Astrocyte of the spinal cord (primary cell): ENCODE measurements around the gene NCOA5.

ENCODE experiments used
- DNase-seq: peaks from one replicate; pipeline ENCODE4 v3.0.0; 2011; ENCODE audit warnings: low read depth, low spot score
- H3K4me3 ChIP-seq: 2 replicates; pipeline ENCODE4 v1.5.1; 2011; ENCODE audit warnings: low read depth, mild to moderate bottlenecking, low read length, moderate library complexity
- CTCF ChIP-seq: IDR thresholded peaks from 2 replicates; pipeline ENCODE4 v1.5.1; 2012; ENCODE audit warnings: low read depth, mild to moderate bottlenecking, low read length, inconsistent platforms
- in situ Hi-C: cut with HindIII; loops from 2 replicates; pipeline ENCODE4 v1.10.0; 2017; ENCODE audit warnings: low sequenced_read_pairs

Gene NCOA5

DNA sequence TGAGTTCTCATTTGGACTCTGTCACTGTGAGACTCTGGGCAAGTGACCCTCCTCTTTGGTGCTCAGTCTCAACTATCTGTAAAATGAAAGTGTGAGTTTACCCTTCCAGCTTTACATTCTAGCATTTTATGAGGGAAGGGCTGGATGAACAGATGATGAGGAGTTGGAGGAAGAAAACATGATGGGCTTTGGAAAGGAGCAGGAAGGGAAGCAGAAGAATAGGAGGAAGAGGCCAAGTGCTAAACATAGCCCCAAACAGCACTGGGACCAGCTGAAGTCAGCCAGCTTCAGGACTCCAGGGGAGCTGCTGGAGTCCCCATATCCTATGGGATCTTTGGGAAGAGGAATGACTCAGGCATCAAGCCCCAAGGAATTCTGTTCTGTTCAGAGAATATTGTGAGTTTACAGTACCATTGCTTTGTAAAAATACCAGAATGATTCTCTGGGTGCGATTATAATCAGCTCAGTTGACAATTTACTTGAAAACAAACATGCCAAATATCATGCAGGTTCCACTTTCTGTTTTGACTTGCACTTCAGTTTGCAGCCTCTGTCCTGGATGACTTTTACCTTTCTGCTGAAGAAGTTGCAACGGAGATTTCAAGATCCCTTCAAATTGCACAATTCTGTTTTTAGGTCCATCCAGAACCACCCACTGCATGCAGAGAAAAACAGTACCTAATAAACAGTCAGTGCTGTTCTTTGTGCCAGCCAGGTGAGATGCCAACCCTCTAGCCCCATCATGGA is 31.6 kb upstream of the NCOA5 start:
- DNase-seq = no peak
- TF ChIP-seq CTCF = no peak
- in situ Hi-C loops = no loop called here
- H3K4me3 ChIP-seq = no peak overlapping the region

- DNase-seq = no peak
- TF ChIP-seq CTCF = no peak
- no peak overlapping the region for H3K4me3 ChIP-seq
- in situ Hi-C loops = no loop called here
These were observed 30.4 kb upstream of the NCOA5 start for GRCh38 chr20:46120136-46120535.

GRCh38 chr20:46119547-46119946 is 29.8 kb upstream of the NCOA5 start:
- in situ Hi-C loops = no loop called here
- H3K4me3 ChIP-seq = no peak overlapping the region
- DNase-seq = no peak
- no peak for TF ChIP-seq CTCF

DNA sequence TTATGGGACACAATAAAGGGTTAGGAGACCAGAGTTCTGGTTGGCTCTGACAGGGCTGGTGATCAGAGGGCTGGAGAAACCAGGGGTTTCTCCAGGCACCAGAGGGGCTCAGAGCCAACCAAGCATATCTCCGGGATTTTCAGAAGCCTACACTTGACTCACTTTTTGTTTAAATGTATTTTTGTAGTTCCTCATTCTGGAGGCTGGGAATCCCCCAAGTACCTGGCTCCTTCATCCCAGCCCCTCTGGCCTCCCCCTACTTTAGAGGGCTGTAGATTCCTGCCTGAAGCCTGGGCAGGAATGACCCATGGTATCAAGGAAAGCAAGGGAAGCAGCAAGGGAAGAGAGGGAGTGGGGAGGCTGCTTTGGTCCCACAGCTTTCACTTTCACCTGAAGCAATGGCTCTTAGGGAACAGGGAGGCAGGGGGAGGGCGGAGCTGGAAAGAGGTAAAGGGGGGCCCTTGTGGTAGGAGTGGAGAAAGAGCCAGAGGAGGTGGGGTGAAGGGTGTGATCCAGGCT is 29.3 kb upstream of the NCOA5 start:
- no peak for TF ChIP-seq CTCF
- in situ Hi-C loops = no loop called here
- no peak overlapping the region for H3K4me3 ChIP-seq
- DNase-seq = no peak

GRCh38 chr20:46118481-46119020 is 28.8 kb upstream of the NCOA5 start:
- H3K4me3 ChIP-seq = peak overlapping the region; percentile 42
- DNase-seq = no peak
- in situ Hi-C loops = no loop called here
- no peak for TF ChIP-seq CTCF

- in situ Hi-C loops = no loop called here
These were observed 28.1 kb upstream of the NCOA5 start, which contains the start of gene CD40 for GRCh38 chr20:46117704-46118467. Gene CD40, plus strand, starts transcription at chr20:46118314. Its CDS starts 30 bp downstream, at chr20:46118344.

More at GRCh38 chr20:46117704-46118467, 28.1 kb upstream of the NCOA5 start, which contains the start of gene CD40:
- no peak for TF ChIP-seq CTCF
- peak; percentile 59 for DNase-seq
- H3K4me3 ChIP-seq = peak within 1 kb of the TSS; percentile 42
